Mammary epithelial cell (primary cell): ENCODE data around the gene SMPD1.

Source experiments
- EZH2 ChIP-seq: IDR thresholded peaks from 2 replicates; pipeline ENCODE4 v1.6.1; 2012; ENCODE audit warnings: low read length, inconsistent platforms, borderline replicate concordance
- TF ChIP-seq, protein P1 (sequence below), 2 donors: IDR thresholded peaks in 1 of 2; conservative IDR thresholded peaks in 1 of 2; 2 replicates each; pipeline ENCODE4 v1.5.1; 2011 to 2012; ENCODE audit warnings: inconsistent platforms in 2 of 2, low read length in 2 of 2, mild to moderate bottlenecking in 2 of 2, control low read depth in 1 of 2, low read depth in 1 of 2; ENCODE audit not compliant: insufficient read depth in 1 of 2; ENCODE audit errors: extremely low read depth in 1 of 2

DNA sequence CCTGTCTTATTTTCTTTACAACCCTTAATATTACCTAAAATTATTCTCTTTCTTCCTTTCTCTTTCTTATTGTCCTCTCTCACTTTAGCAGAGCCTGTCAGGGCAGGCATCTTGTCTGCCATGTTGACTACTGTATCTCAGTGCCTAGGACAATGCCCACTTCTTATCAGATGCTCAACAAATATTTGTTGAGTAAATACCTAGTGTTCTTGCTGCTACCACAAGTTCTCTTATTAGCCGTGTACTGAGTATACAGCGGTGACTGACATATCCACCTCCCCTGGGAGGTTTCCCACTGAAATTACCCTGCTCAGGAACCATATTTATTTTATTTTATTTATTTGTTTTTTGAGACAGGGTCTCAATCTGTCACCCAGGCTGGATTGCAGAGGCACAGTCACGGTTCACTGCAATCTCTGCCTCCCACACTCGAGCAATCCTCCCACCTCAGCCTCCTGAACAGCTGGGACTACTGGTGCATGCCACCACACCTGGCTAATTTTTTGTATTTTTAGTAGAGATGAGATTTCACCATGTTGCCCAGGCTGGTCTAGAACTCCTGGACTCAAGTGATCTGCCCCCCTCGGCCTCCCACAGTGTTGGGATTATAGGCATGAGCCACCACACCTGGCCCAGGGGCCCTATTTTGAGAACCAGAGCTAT lies 43.9 kb downstream of the SMPD1 start:
- TF ChIP-seq, protein P1, sequence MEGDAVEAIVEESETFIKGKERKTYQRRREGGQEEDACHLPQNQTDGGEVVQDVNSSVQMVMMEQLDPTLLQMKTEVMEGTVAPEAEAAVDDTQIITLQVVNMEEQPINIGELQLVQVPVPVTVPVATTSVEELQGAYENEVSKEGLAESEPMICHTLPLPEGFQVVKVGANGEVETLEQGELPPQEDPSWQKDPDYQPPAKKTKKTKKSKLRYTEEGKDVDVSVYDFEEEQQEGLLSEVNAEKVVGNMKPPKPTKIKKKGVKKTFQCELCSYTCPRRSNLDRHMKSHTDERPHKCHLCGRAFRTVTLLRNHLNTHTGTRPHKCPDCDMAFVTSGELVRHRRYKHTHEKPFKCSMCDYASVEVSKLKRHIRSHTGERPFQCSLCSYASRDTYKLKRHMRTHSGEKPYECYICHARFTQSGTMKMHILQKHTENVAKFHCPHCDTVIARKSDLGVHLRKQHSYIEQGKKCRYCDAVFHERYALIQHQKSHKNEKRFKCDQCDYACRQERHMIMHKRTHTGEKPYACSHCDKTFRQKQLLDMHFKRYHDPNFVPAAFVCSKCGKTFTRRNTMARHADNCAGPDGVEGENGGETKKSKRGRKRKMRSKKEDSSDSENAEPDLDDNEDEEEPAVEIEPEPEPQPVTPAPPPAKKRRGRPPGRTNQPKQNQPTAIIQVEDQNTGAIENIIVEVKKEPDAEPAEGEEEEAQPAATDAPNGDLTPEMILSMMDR (conservative IDR thresholded peaks at IDR 0.05 in 1 of 2, IDR thresholded peaks at IDR 0.05 in 1 of 2; ENCODE audit: extremely low read depth in 1 of 2, insufficient read depth in 1 of 2, low read depth in 1 of 2, low read length in 2 of 2) = no peak
- no peak for TF ChIP-seq EZH2
